HG02981 (cell line): ENCODE data around the gene PLD2.
A peak's percentile ranks its signal among the peaks of the same experiment; 100 is the strongest.

ENCODE experiments used
- ATAC-seq: cut with Tn5 transposase; IDR thresholded peaks from one replicate; pipeline ENCODE4 v1.9.1; 2021; ENCODE audit warnings: mild to moderate bottlenecking, moderate library complexity; ENCODE audit not compliant: unreplicated experiment

PLD2 gene

GRCh38 chr17:4788807-4789700 lies 17.9 kb upstream of the PLD2 start, which contains the start of gene GLTPD2:
TSS of gene GLTPD2 (plus strand) at chr17:4788964. CDS start at chr17:4789012, 48 bp downstream.
- no peak for ATAC-seq

GRCh38 chr17:4789701-4789950 lies 17.3 kb upstream of the PLD2 start:
- no peak for ATAC-seq

- peak; percentile 81 for ATAC-seq
Measured at GRCh38 chr17:4789951-4790704, 16.8 kb upstream of the PLD2 start.

GRCh38 chr17:4790705-4791088 lies 16.3 kb upstream of the PLD2 start:
- no peak for ATAC-seq

DNA sequence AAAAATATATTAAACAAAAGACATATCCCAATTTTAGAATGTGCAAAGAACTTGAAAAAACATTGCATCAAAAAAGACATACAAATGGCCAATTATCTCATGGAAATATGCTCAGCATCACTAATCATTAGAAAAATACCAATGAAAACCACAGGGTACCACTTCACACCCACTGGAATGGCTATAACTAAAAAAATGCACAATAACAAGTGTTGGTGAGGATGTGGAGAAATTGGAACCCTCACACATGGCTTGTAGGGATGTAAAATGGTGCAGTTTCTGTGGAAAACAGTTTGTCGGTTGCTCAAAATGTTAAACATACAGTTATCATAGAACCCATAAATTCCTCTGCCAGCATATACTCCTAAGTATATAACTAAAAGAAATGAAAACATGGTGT lies 11.8 kb upstream of the PLD2 start:
- ATAC-seq = no peak

DNA sequence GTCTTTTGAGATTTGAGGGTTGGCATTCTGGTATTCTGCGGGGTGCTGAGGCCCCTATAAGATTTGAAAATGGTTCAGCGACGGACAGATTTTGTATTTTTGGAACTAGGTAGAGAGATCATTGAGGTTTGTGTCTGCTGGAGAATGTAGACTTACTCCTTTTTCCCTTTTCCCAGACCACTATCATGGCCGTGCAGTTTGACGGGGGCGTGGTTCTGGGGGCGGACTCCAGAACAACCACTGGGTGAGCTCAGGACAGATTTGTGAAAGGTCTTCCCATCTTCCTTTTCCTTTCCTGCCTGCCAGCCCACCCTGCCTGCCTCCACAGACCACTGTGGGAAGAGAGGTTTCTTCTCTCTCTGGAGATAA lies 10.4 kb upstream of the PLD2 start:
- ATAC-seq = no peak

DNA sequence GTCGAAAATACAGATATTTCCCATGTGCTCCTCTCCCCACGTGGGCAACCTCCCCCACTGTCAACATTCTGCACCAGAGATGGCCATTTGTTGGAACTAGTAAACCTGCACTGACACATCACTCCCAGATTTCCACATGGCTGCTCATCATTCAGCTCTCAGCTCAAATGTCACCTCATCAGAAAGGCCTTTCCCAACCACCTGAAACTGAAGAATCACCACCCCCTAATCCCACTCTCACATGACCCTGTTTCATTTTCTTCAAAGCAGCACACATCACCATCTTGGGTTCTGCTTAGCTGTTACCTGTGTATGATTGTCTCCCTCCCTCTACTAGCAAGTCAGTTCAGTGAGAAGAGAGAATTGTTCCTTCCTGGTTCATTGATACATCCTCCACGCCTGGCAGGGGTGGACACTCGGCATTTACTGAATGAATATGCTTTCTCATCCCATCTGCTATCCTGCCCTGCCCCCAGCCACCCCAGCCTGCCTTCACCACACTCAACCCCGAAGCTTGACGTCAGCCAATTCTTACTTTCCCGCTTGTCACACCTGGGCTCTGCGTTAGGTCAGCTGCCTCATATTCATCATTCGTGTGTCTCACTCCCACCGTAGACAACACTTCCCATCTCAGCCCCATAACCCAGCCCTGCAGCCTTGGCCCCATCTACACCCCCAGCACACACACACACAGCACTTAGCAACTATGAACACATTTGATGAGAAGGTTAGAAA lies 6.3 kb upstream of the PLD2 start:
- no peak for ATAC-seq

DNA sequence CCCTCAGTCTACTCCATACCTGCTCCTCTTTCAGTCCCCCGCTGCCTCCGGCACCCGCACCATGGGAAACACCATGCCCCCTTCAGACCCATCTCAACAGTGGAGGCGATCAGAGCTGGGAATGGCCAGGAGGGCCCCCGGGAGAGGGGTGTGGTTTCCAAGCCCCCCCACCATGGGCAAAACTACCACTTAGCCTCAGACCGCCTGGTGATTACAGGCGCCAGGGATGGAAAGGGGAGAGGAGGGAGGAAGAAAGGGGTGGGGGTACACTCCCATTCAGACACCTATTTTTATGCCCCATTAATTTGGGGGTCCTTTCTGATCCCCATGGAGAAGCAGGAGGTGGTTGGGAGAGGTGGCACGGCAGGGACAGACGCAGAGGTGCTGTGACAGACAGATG lies 4.7 kb upstream of the PLD2 start, which contains the start of gene C17orf114:
Gene C17orf114 (minus strand): TSS at position 101 of the 400 bp plus-strand sequence.
- ATAC-seq = no peak

- no peak for ATAC-seq
Measured at GRCh38 chr17:4806456-4806776, 536 bp upstream of the PLD2 start.

GRCh38 chr17:4807605-4808377 lies 839 bp downstream of the PLD2 start:
- no peak for ATAC-seq

DNA sequence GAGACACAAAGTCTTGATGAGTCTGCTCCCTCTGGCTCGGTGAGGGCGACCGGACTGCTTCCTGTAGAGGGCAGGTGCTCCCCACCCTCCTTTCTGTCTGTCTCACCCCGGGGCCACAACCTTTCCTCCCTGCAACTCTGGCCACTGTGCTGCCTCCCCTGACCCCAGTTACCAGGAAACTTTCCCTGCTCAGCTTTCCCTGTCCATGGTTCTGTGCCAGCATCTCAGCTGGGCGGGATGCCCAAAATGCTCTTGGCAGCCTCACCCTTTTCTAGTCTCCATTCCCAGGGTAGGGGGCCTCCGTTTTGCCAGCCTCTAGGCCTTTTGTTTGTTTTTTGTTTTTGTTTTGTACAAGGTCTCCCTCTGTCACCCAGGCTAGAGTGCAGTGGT lies 1.4 kb downstream of the PLD2 start:
- ATAC-seq = no peak

DNA sequence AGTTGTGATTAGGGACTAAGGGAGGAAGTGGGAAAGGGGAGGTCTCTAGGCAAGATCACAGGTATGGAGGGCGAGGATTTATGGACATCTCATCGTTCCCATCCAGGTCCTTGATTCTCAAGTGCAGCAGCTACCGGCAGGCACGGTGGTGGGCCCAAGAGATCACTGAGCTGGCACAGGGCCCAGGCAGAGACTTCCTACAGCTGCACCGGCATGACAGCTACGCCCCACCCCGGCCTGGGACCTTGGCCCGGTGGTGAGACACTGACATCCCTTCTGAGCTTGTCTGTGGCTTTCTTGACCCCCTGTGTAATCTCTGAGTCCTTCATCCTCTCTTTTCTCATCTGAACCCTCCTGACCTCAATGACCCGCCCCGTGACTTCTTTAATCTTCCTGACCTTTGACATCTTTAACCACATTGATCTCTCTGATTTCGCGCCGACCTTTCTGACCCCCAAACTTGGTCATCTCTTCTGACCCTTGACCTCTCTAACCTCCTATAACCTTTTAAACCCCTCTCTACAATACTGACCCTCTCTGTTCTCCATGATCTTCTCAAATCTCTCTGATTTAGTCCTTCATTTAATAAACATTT lies 3.8 kb downstream of the PLD2 start:
- no peak for ATAC-seq

DNA sequence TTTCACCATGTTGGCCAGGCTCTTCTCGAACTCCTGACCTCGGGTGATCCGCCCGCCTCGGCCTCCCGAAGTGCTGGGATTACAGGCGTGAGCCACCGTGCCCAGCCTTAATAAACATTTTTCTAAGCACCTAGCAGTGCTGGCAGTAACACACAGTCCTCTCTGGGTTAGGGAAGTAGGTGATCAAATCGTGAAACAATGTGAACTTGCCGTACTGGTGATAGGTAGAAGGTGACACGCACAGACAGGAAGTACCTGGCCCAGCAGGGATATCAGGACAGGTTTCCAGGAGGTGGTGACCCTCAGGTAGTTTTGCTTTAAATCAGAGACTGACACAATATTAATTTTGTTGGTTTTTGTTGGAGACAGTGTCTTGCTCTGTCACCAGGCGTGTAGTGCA lies 4.5 kb downstream of the PLD2 start:
- no peak for ATAC-seq

DNA sequence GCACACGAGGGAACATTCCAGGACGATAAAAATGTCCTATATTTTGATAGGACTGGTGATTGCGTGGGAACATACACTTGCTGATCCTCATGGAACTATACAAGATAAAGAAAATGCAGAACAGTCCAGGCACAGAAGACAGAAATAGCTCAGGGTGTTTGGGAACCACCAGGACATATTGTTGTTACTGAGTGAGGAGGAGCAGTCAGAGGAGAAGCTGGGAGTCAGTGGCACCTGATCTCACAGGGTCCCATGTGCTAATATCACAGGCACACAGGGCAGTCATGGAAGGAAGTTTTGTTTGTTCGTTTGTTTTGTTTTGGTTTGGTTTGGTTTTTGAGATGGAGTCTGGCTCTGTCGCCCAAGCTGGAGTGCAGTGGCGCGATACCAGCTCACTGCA lies 5.7 kb downstream of the PLD2 start:
- no peak for ATAC-seq

DNA sequence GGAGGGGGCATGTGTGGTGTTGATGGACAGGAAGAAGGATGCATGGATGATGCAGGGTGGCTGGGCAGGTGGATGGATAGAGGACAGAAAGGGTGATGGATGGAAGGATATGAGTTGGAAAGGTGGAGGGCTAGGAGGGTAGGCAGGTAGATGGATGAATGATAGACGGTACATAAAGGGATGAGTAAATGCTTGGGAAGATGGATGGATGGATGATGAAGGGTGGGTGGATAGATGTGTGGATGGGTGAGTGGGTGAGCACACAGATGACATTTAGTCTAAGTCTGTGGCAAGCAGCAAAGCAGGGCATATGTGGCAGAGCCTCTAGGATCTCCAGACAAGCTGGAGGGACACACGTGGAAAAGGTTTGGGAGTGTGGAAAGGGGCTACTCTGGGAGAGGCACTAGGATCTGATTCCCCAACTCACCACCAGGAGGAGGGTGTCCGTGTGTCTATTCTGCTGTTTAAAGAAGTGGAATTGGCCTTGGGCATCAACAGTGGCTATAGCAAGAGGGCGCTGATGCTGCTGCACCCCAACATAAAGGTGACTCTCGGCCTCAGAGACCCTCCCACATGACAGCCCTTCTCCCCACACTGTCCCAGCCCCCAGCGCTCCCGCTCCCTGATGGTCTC lies 8.2 kb downstream of the PLD2 start:
- ATAC-seq = no peak

DNA sequence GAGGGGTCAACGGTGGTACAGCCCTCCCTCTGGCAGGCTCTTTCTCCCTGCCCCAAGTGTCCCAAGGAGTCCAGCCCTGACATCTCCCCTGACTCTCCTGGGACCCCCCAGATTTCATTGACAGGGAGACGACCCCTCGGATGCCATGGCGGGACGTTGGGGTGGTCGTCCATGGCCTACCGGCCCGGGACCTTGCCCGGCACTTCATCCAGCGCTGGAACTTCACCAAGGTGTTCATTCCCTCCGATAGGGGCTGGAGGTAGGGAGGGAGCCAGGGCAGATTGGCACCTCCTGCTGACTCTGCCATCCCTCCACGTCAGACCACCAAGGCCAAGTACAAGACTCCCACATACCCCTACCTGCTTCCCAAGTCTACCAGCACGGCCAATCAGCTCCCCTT lies 9.9 kb downstream of the PLD2 start:
- ATAC-seq = no peak

DNA sequence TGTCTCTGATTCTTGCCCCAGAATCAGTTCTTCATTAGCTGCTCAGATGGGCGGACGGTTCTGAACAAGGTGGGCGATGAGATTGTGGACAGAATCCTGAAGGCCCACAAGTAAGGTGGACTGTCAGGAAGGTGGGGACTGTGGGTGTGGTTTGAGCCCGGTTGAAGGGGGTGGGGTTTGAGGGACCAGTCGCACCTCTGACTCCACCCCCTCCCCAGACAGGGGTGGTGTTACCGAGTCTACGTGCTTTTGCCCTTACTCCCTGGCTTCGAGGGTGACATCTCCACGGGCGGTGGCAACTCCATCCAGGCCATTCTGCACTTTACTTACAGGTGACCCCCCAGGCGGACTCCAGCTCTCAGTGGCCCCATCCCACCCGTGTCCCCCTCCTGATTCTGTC lies 11.3 kb downstream of the PLD2 start:
- ATAC-seq = no peak

DNA sequence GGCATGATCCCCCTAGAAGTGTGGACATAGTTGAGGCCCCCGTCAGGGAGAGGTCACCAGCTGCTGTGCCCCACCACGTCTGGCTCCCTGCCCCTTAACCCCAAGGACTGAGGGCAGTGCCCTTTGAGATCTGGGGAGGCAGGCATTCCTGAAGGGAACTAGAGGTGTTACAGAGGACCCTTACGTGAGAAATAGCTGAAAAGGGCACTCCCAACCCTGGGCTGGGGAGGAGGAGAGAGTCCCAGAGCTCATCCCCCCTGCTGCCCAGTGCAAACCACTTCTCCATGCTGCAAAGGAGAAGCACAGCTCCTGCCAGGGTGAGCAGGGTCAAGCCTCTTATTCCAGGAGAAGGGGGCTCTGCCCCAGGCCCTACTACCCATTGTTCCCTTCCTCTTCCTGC lies 15.9 kb downstream of the PLD2 start:
- no peak for ATAC-seq

DNA sequence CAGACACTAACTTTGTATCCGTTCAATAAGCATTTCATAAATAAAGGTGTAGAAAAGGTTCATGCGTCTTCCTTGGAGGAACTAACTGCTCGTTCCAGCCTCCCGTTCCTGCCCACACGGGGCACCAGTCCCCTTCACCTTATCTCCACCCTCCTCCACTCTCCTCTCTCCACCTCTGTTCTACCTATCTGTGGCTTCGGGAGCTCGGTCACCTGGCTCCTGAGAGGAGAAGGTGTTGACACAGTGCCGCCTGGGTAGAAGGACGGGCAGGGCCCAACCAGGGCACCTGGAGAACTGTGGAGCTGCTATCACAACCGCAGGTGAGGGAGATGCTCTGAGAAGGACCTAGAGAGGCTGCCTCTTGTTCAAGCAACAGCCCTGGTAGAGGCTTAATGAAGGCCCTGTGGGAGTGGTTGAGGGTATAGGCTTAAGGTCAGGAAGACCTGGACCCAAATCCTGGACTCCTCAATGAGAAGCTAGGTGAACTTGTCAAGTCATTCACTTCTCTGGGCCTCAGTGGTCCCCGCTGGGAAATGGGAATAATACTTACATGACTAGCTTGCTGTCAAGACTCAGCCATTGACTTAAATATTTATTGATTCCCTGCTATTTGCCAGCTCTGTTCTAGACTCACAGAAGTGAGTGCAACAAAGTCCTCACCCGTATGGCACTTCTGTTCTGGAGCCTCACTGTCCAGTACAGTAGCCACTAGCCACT lies 16.6 kb downstream of the PLD2 start:
- ATAC-seq = no peak

DNA sequence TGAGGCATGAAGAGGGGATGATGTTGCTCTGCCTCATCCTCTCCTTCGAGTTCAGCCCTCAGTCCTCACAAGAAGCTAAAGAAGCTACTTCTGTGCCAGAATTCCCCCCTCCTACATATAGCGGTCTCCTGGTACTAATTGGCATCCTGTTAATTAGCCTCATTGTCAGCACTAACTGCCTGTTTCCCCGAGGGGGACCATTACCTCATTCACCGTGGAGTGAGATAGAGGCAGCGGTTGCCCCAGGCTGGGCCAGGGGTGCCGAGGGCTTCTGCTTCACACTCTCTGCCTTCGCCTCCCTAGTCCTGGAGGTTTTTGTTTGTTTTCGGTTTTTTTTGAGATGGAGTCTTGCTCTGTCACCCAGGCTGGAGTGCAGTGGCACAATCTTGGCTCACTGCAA lies 20.4 kb downstream of the PLD2 start:
- ATAC-seq = no peak
